Trophoblast cell (in vitro differentiated cells and primary cell): ENCODE data around the gene MAP3K10.
A peak's percentile ranks its signal among the peaks of the same experiment; 100 is the strongest.

Experiments
- DNase-seq, 2 donors: peaks; one replicate each; pipeline ENCODE4 v3.0.0-alpha.2; 2016
- H2AFZ ChIP-seq: 2 replicates; pipeline ENCODE4 v1.6.1; 2013; ENCODE audit warnings: low read length, moderate library complexity, mild to moderate bottlenecking; ENCODE audit not compliant: insufficient read depth, poor library complexity
- H2AK5ac ChIP-seq: 2 replicates; pipeline ENCODE4 v1.6.1; 2013; ENCODE audit warnings: mild to moderate bottlenecking, low read length
- H2BK120ac ChIP-seq: 2 replicates; pipeline ENCODE4 v1.6.1; 2013; ENCODE audit warnings: low read length, mild to moderate bottlenecking, moderate library complexity; ENCODE audit not compliant: insufficient read depth, poor library complexity
- H2BK12ac ChIP-seq: 2 replicates; pipeline ENCODE4 v1.6.1; 2013; ENCODE audit warnings: mild to moderate bottlenecking, low read length, moderate library complexity
- H2BK5ac ChIP-seq: 2 replicates; pipeline ENCODE4 v1.6.1; 2013; ENCODE audit warnings: low read length, low read depth, moderate library complexity, mild to moderate bottlenecking; ENCODE audit not compliant: poor library complexity
- H3K14ac ChIP-seq: 2 replicates; pipeline ENCODE4 v1.6.1; 2013; ENCODE audit warnings: mild to moderate bottlenecking, low read length
- H3K18ac ChIP-seq: 2 replicates; pipeline ENCODE4 v1.6.1; 2013; ENCODE audit warnings: mild to moderate bottlenecking, low read length
- H3K23ac ChIP-seq: 2 replicates; pipeline ENCODE4 v1.6.1; 2013; ENCODE audit warnings: low read length
- H3K27ac ChIP-seq: 2 replicates; pipeline ENCODE4 v1.5.1; 2013; ENCODE audit warnings: low read depth, mild to moderate bottlenecking, inconsistent platforms, low read length, moderate library complexity
- H3K27me3 ChIP-seq: 2 replicates; pipeline ENCODE4 v1.6.1; 2013; ENCODE audit warnings: inconsistent platforms, mild to moderate bottlenecking, low read length, moderate library complexity; ENCODE audit not compliant: insufficient read depth
- H3K36me3 ChIP-seq, 2 experiments: 1 replicate in 1 of 2; 2 replicates in 1 of 2; pipeline ENCODE4 v1.6.1; 2013; ENCODE audit warnings: low read length in 2 of 2, mild to moderate bottlenecking in 2 of 2, moderate library complexity in 1 of 2; ENCODE audit not compliant: insufficient read depth in 2 of 2, control insufficient read depth in 1 of 2
- H3K4ac ChIP-seq: 2 replicates; pipeline ENCODE4 v1.6.1; 2013; ENCODE audit warnings: low read depth, mild to moderate bottlenecking, low read length, moderate library complexity
- H3K4me1 ChIP-seq, 2 experiments: 1 replicate in 1 of 2; 2 replicates in 1 of 2; pipeline ENCODE4 v1.6.1; 2013; ENCODE audit warnings: low read length in 2 of 2, mild to moderate bottlenecking in 2 of 2, moderate library complexity in 1 of 2; ENCODE audit not compliant: insufficient read depth in 2 of 2, control insufficient read depth in 1 of 2
- H3K4me2 ChIP-seq: 2 replicates; pipeline ENCODE4 v1.6.1; 2013; ENCODE audit warnings: inconsistent platforms, mild to moderate bottlenecking, low read length, moderate library complexity
- H3K4me3 ChIP-seq: 2 replicates; pipeline ENCODE4 v1.5.1; 2013; ENCODE audit warnings: mild to moderate bottlenecking, low read depth, low read length, inconsistent platforms
- H3K79me1 ChIP-seq: one replicate; pipeline ENCODE4 v1.6.1; 2013; ENCODE audit warnings: low read length
- H3K79me2 ChIP-seq: 2 replicates; pipeline ENCODE4 v1.6.1; 2013; ENCODE audit warnings: low read length, mild to moderate bottlenecking; ENCODE audit not compliant: control insufficient read depth, insufficient read depth, poor library complexity
- H3K9ac ChIP-seq: 2 replicates; pipeline ENCODE4 v1.6.1; 2013; ENCODE audit warnings: mild to moderate bottlenecking, low read length
- H3K9me3 ChIP-seq: 2 replicates; pipeline ENCODE4 v1.6.1; 2013; ENCODE audit warnings: low read depth, mild to moderate bottlenecking, control low read depth, inconsistent platforms, low read length; ENCODE audit not compliant: insufficient read depth
- H4K12ac ChIP-seq: 2 replicates; pipeline ENCODE4 v1.6.1; 2013; ENCODE audit warnings: low read depth, mild to moderate bottlenecking, low read length, moderate library complexity
- H4K8ac ChIP-seq: 2 replicates; pipeline ENCODE4 v1.6.1; 2013; ENCODE audit warnings: low read depth, mild to moderate bottlenecking, low read length, moderate library complexity
- H4K91ac ChIP-seq: one replicate; pipeline ENCODE4 v1.6.1; 2013; ENCODE audit warnings: low read depth, mild to moderate bottlenecking, low read length, moderate library complexity
- WGBS: extraction: QIAGEN DNeasy Blood & Tissue Kit; methylation state at CpG from one replicate; pipeline ENCODE4 v1.1.7; 2013; ENCODE audit warnings: missing lambda C conversion rate; ENCODE audit not compliant: insufficient read length, insufficient coverage; ENCODE audit errors: extremely low coverage; 5-methylcytosine and 5-hydroxymethylcytosine counted together

The MAP3K10 gene

DNA sequence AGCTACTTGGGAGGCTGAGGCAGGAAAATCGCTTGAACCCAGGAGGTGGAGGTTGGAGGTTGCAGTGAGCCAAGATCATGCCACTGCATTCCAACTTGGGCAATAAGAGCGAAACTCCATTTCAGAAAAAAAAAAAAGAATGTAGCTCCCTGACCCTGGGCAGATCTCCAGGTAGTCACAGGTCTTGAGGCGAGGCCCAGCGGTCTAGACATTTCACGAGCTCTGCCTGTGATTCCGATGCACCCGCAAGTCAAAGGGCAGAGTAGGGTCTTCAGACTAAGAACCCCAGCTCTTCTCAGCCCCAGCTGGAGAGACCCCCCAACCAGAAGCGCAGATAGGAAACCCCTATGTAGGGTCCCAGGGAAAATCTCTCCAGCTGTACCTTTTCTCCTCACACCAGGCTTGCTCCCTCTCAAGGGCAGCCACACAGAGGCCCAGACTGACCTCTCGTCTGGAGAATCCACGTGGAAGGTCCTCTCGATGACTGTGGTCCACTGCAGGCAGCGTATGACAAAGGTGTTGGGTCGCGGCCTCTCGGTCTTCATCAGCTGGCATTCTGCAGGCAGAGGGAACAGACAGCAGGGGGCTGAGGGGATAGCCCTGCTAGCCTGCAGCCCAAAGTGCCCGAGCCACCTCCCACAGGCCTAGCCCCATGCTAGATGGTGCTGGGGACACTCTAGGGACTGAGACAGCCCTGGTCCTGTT is 63.6 kb downstream of the MAP3K10 start:
- no peak overlapping the region for H2BK120ac ChIP-seq
- no peak overlapping the region for H2BK5ac ChIP-seq
- H3K9ac ChIP-seq, result no peak overlapping the region
- no peaks in the 10 kb centered on the region for H3K79me2 ChIP-seq
- DNase-seq, result no peak
- H3K9me3 ChIP-seq, result no peaks in the 10 kb centered on the region
- H3K27ac ChIP-seq, result no peak overlapping the region
- H4K8ac ChIP-seq, result no peak overlapping the region
- H4K12ac ChIP-seq, result no peak overlapping the region
- H3K27me3 ChIP-seq, result no peaks in the 10 kb centered on the region
- H3K4me3 ChIP-seq, result no peak overlapping the region
- WGBS, result no CpG with 5 or more reads among the region's 16 CpGs
- H2AK5ac ChIP-seq, result no peak overlapping the region
- peaks cover 33 to 35% of the 10 kb centered on the region in 2 experiments for H3K36me3 ChIP-seq
- no peak overlapping the region for H3K14ac ChIP-seq
- no peak overlapping the region for H2AFZ ChIP-seq
- H2BK12ac ChIP-seq, result no peak overlapping the region
- H3K79me1 ChIP-seq, result no peaks in the 10 kb centered on the region
- H3K4ac ChIP-seq, result no peak overlapping the region
- H3K23ac ChIP-seq, result no peak overlapping the region
- H3K18ac ChIP-seq, result no peak overlapping the region
- no peaks in the 10 kb centered on the region for H3K4me1 ChIP-seq
- no peak overlapping the region for H4K91ac ChIP-seq
- no peak overlapping the region for H3K4me2 ChIP-seq

DNA sequence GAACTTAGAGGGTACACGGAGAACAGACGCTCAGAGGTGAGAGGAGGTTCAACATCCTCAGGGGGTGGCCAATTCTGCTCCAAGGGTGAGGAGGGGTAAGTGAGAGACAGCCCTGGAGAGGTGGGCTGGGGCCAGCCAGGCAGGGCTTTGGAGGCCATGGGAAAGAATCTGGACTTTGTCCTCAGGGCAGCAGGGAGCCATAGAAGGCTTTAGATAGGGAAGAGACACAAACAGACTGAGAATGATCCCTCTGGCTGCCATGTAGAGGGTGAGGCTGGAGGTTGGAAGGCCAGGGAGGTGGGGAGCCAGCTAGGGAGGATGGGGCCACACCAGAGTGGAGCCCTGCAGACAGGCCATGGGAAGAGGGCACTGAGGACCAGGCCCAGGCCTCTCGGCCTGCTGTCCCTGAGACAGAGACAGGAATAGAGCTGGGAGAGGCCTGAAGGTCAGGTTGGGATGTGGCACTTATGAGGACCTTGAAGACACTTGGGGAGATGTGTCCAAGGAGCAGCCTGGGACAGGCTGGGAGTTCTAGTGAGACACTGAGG is 64.5 kb downstream of the MAP3K10 start:
- no peak overlapping the region for H3K4me3 ChIP-seq
- no peaks in the 10 kb centered on the region for H3K9me3 ChIP-seq
- no peaks in the 10 kb centered on the region for H3K27me3 ChIP-seq
- no peak overlapping the region for H3K4ac ChIP-seq
- no peak overlapping the region for H4K8ac ChIP-seq
- H3K14ac ChIP-seq, result no peak overlapping the region
- no peaks in the 10 kb centered on the region for H3K79me2 ChIP-seq
- H3K79me1 ChIP-seq, result no peaks in the 10 kb centered on the region
- H2AFZ ChIP-seq, result no peak overlapping the region
- no peak overlapping the region for H3K4me2 ChIP-seq
- no peak overlapping the region for H3K18ac ChIP-seq
- no peak overlapping the region for H2BK5ac ChIP-seq
- H4K91ac ChIP-seq, result no peak overlapping the region
- H3K4me1 ChIP-seq, result no peaks in the 10 kb centered on the region
- H4K12ac ChIP-seq, result no peak overlapping the region
- no peak overlapping the region for H3K9ac ChIP-seq
- no peak overlapping the region for H2BK12ac ChIP-seq
- no peak overlapping the region for H2BK120ac ChIP-seq
- H2AK5ac ChIP-seq, result no peak overlapping the region
- WGBS, result no CpG with 5 or more reads among the region's 3 CpGs
- no peak overlapping the region for H3K23ac ChIP-seq
- H3K27ac ChIP-seq, result no peak overlapping the region
- no peak for DNase-seq
- H3K36me3 ChIP-seq, result peaks cover 32 to 34% of the 10 kb centered on the region in 2 experiments

- Histone ChIP-seq H3K18ac (no peak overlapping the region), H3K79me1 (no peaks in the 10 kb centered on the region), H3K36me3 (peaks cover 31 to 34% of the 10 kb centered on the region in 2 experiments), H3K4ac (no peak overlapping the region), H2BK5ac (no peak overlapping the region), H2BK12ac (no peak overlapping the region), H3K79me2 (no peaks in the 10 kb centered on the region), H4K91ac (no peak overlapping the region), H4K8ac (no peak overlapping the region), H3K4me3 (peak overlapping the region; percentile 17), H4K12ac (no peak overlapping the region), H3K27me3 (no peaks in the 10 kb centered on the region), H3K23ac (no peak overlapping the region), H3K9me3 (no peaks in the 10 kb centered on the region), H3K4me2 (no peak overlapping the region), H3K9ac (no peak overlapping the region), H2AFZ (no peak overlapping the region), H3K14ac (no peak overlapping the region), H2BK120ac (no peak overlapping the region), H2AK5ac (no peak overlapping the region), H3K27ac (no peak overlapping the region), H3K4me1 (no peaks in the 10 kb centered on the region)
- DNase-seq, result no peak
- WGBS, result no CpG with 5 or more reads among the region's 8 CpGs
Observed at GRCh38 chr19:40256512-40256911, 65.3 kb downstream of the MAP3K10 start.

DNA sequence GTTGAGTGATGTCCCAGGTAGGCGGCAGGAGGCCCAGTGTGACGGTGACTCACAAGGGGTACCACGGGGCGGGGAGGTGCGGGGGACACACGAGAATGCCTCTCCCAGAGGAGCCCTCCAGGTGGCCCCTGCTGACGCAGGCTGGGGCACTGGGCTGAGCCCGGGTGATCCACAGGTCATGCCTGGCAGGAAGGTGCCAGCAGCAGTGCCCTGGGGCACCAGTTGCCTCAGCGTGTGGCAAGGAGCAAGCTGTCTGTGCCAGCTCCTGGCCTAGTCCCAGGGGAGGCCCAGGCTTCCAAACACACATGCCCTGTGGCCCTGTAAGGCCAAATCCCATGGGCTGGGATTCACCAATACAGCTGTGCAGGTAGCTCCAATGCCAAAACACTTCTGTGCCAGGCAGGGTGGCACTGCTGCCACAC is 65.9 kb downstream of the MAP3K10 start:
- H2BK12ac ChIP-seq, result no peak overlapping the region
- no peak for DNase-seq

More for the DNA sequence above, 65.9 kb downstream of the MAP3K10 start:
- Histone ChIP-seq H3K79me1 (no peaks in the 10 kb centered on the region), H4K91ac (no peak overlapping the region), H4K12ac (no peak overlapping the region), H3K18ac (peak overlapping the region; percentile 61), H3K9ac (no peak overlapping the region), H3K23ac (no peak overlapping the region), H2BK5ac (no peak overlapping the region), H2BK120ac (no peak overlapping the region), H3K27ac (no peak overlapping the region), H3K4ac (no peak overlapping the region), H2AFZ (no peak overlapping the region), H3K79me2 (no peaks in the 10 kb centered on the region), H3K4me2 (no peak overlapping the region), H3K36me3 (peaks cover 28 to 31% of the 10 kb centered on the region in 2 experiments), H2AK5ac (no peak overlapping the region), H3K4me1 (no peaks in the 10 kb centered on the region), H3K27me3 (no peaks in the 10 kb centered on the region), H3K4me3 (no peak overlapping the region), H3K9me3 (no peaks in the 10 kb centered on the region), H4K8ac (no peak overlapping the region), H3K14ac (no peak overlapping the region)
- WGBS, result no CpG with 5 or more reads among the region's 9 CpGs
